HG02870 (cell line): ENCODE results near the gene TOX3.

Experiments
- ATAC-seq: cut with Tn5 transposase; IDR thresholded peaks from one replicate; pipeline ENCODE4 v1.9.1; 2021; ENCODE audit warnings: mild to moderate bottlenecking, moderate library complexity; ENCODE audit not compliant: unreplicated experiment

TOX3 gene

GRCh38 chr16:52539191-52539590 is 7.8 kb downstream of the TOX3 start:
- ATAC-seq: no peak

GRCh38 chr16:52538511-52538910 is 8.4 kb downstream of the TOX3 start:
- ATAC-seq: no peak

- no peak for ATAC-seq
Observed at GRCh38 chr16:52537516-52537915, 9.4 kb downstream of the TOX3 start.

- ATAC-seq: no peak
Observed at GRCh38 chr16:52535076-52535475, 11.9 kb downstream of the TOX3 start.

- no peak for ATAC-seq
Observed at GRCh38 chr16:52533296-52533695, 13.6 kb downstream of the TOX3 start.

GRCh38 chr16:52532384-52532783 is 14.6 kb downstream of the TOX3 start:
- ATAC-seq: no peak

- no peak for ATAC-seq
Observed at GRCh38 chr16:52529226-52529625, 17.7 kb downstream of the TOX3 start.

GRCh38 chr16:52528393-52529065 is 18.4 kb downstream of the TOX3 start:
- no peak for ATAC-seq

GRCh38 chr16:52526830-52527229 is 20.1 kb downstream of the TOX3 start:
- ATAC-seq: no peak

GRCh38 chr16:52526116-52526828 is 20.7 kb downstream of the TOX3 start:
- no peak for ATAC-seq

- no peak for ATAC-seq
Observed at GRCh38 chr16:52521570-52521969, 25.4 kb downstream of the TOX3 start.

- no peak for ATAC-seq
Observed at GRCh38 chr16:52518884-52519283, 28.1 kb downstream of the TOX3 start.

- no peak for ATAC-seq
Observed at GRCh38 chr16:52515068-52515671, 31.8 kb downstream of the TOX3 start.

- no peak for ATAC-seq
Observed at GRCh38 chr16:52512297-52512987, 34.5 kb downstream of the TOX3 start.

GRCh38 chr16:52501746-52502145 is 45.2 kb downstream of the TOX3 start:
- no peak for ATAC-seq

- no peak for ATAC-seq
Observed at GRCh38 chr16:52500963-52501362, 46.0 kb downstream of the TOX3 start.

GRCh38 chr16:52499060-52499440 is 47.9 kb downstream of the TOX3 start:
- no peak for ATAC-seq

GRCh38 chr16:52498328-52499059 is 48.4 kb downstream of the TOX3 start:
- no peak for ATAC-seq

GRCh38 chr16:52497067-52497816 is 49.7 kb downstream of the TOX3 start:
- no peak for ATAC-seq
